IMR-90 (cell line): ENCODE measurements around the gene MLLT1. TPM values are rescaled to one million over a fixed set of nuclear protein-coding genes. Genes with fewer than 3 reads are reported as not detected.
"Not testable (repeated sequence)": the region's sequence is repeated elsewhere in the genome, so short reads cannot be mapped to it uniquely, and the experiment has no call there.

ENCODE experiments used
- ATAC-seq: fragments of 200-7000 bp; cut with Tn5 transposase; 2 replicates; pipeline ENCODE4 v1.9.1; 2020; ENCODE audit warnings: low read depth, mild to moderate bottlenecking, moderate library complexity
- BruUV-seq: library from RNA; stranded (reverse); fragments of 400-500 nt; replicated peaks from 2 replicates; lab custom pipeline; 2021; lab: Mats Ljungman, UMichigan
- CTCF ChIA-PET: fragments of 300-600 bp; formaldehyde crosslinking; extraction: SDS; loops from one replicate; lab custom pipeline; 2021; ENCODE audit warnings: antibody characterized with exemption; lab: Yijun Ruan, JAX
- POLR2A ChIA-PET: fragments of 300-600 bp; sonication (Branson Sonifier 250); formaldehyde crosslinking; loops from one replicate; lab custom pipeline; 2022; ENCODE audit warnings: antibody characterized with exemption; ENCODE audit not compliant: unreplicated experiment; lab: Charles Lee
- DNase-seq: peaks from one replicate; pipeline ENCODE4 v3.0.0; 2013
- H2AFZ ChIP-seq: replicated peaks from 2 replicates; pipeline ENCODE3; 2013; ENCODE audit warnings: low read length, mild to moderate bottlenecking; ENCODE audit not compliant: poor library complexity
- H2AK5ac ChIP-seq: 2 replicates; pipeline ENCODE4 v1.6.1; 2013; ENCODE audit warnings: low read depth, low read length, inconsistent platforms
- H2AK9ac ChIP-seq: replicated peaks from 2 replicates; pipeline ENCODE3; 2013; ENCODE audit warnings: mild to moderate bottlenecking, low read depth, low read length, moderate library complexity; ENCODE audit not compliant: poor library complexity
- H2BK120ac ChIP-seq: 2 replicates; pipeline ENCODE4 v1.6.1; 2013; ENCODE audit warnings: low read depth, low read length, inconsistent platforms
- H2BK15ac ChIP-seq: 3 replicates; pipeline ENCODE4 v1.6.1; 2013; ENCODE audit warnings: low read depth, low read length, inconsistent platforms
- H2BK20ac ChIP-seq: 2 replicates; pipeline ENCODE4 v1.6.1; 2013; ENCODE audit warnings: low read depth, mild to moderate bottlenecking, inconsistent platforms, low read length, moderate library complexity
- H2BK5ac ChIP-seq: 2 replicates; pipeline ENCODE4 v1.6.1; 2013; ENCODE audit warnings: mild to moderate bottlenecking, low read depth, low read length, inconsistent platforms; ENCODE audit not compliant: poor library complexity, severe bottlenecking
- H3K14ac ChIP-seq: replicated peaks from 2 replicates; pipeline ENCODE4 v1.6.1; 2013; ENCODE audit warnings: low read depth, low read length, inconsistent platforms
- H3K18ac ChIP-seq: 2 replicates; pipeline ENCODE4 v1.6.1; 2013; ENCODE audit warnings: low read depth, low read length, control low read depth
- H3K23ac ChIP-seq: 2 replicates; pipeline ENCODE4 v1.6.1; 2013; ENCODE audit warnings: low read depth, low read length, inconsistent platforms
- H3K27ac ChIP-seq: 2 replicates; pipeline ENCODE4 v1.5.1; 2013; ENCODE audit warnings: mild to moderate bottlenecking, control low read depth, low read length; ENCODE audit not compliant: insufficient read depth
- H3K27me3 ChIP-seq: 2 replicates; pipeline ENCODE4 v1.6.1; 2013; ENCODE audit warnings: low read length; ENCODE audit not compliant: control insufficient read depth, insufficient read depth
- H3K36me3 ChIP-seq: 2 replicates; pipeline ENCODE4 v1.6.1; 2013; ENCODE audit warnings: low read length, mixed read lengths; ENCODE audit not compliant: control insufficient read depth, insufficient read depth
- H3K4ac ChIP-seq: 2 replicates; pipeline ENCODE4 v1.6.1; 2013; ENCODE audit warnings: low read depth, low read length, inconsistent platforms
- H3K4me1 ChIP-seq: 2 replicates; pipeline ENCODE4 v1.6.1; 2013; ENCODE audit warnings: low read length, mixed read lengths; ENCODE audit not compliant: control insufficient read depth, insufficient read depth
- H3K4me2 ChIP-seq: 2 replicates; pipeline ENCODE4 v1.6.1; 2013; ENCODE audit warnings: low read depth, mild to moderate bottlenecking, control low read depth, low read length, moderate library complexity
- H3K4me3 ChIP-seq: 2 replicates; pipeline ENCODE4 v1.5.1; 2013; ENCODE audit warnings: low read depth, mild to moderate bottlenecking, control low read depth, low read length, moderate library complexity; ENCODE audit not compliant: insufficient read depth
- H3K56ac ChIP-seq: 2 replicates; pipeline ENCODE4 v1.6.1; 2013; ENCODE audit warnings: low read length, inconsistent platforms; ENCODE audit not compliant: insufficient read depth; ENCODE audit errors: extremely low read depth
- H3K79me1 ChIP-seq, 2 experiments: 2 replicates each; pipeline ENCODE4 v1.6.1; 2013; ENCODE audit warnings: low read length in 2 of 2, inconsistent platforms in 1 of 2, low read depth in 1 of 2
- H3K9ac ChIP-seq: 2 replicates; pipeline ENCODE4 v1.6.1; 2013; ENCODE audit warnings: low read depth, low read length, control low read depth
- H3K9me1 ChIP-seq: 2 replicates; pipeline ENCODE4 v1.6.1; 2013; ENCODE audit warnings: low read length, inconsistent platforms; ENCODE audit not compliant: insufficient read depth
- H3K9me3 ChIP-seq: 2 replicates; pipeline ENCODE4 v1.6.1; 2013; ENCODE audit warnings: low read length; ENCODE audit not compliant: control insufficient read depth, insufficient read depth
- H4K20me1 ChIP-seq: 2 replicates; pipeline ENCODE4 v1.6.1; 2013; ENCODE audit warnings: low read length, inconsistent platforms; ENCODE audit not compliant: insufficient read depth
- H4K5ac ChIP-seq: 2 replicates; pipeline ENCODE4 v1.6.1; 2013; ENCODE audit warnings: mild to moderate bottlenecking, low read depth, low read length, control low read depth
- H4K8ac ChIP-seq, 2 experiments: 2 replicates each; pipeline ENCODE4 v1.6.1; 2013; ENCODE audit warnings: low read depth in 2 of 2, low read length in 2 of 2, control low read depth in 1 of 2, inconsistent platforms in 1 of 2
- H4K91ac ChIP-seq: 2 replicates; pipeline ENCODE4 v1.6.1; 2013; ENCODE audit warnings: low read depth, low read length, inconsistent platforms; ENCODE audit not compliant: insufficient read depth
- WGBS, 2 experiments: methylation state at CpG; one replicate each; pipeline versions ENCODE4 v1.1.5 to v1.1.7; 2013; ENCODE audit warnings: missing lambda C conversion rate in 2 of 2; ENCODE audit not compliant: insufficient read length in 1 of 2; ENCODE audit errors: extremely low coverage in 2 of 2; 5-methylcytosine and 5-hydroxymethylcytosine counted together
- dilution Hi-C: fragments of 300-500 bp; cut with HindIII; formaldehyde crosslinking; loops from one replicate; pipeline ENCODE4 v1.14.3; 2018; ENCODE audit warnings: low sequenced_read_pairs; ENCODE audit not compliant: unreplicated experiment
- in situ Hi-C: fragments of 300-500 bp; cut with MboI; formaldehyde crosslinking; loops from 3 replicates; pipeline ENCODE4 v1.14.3; 2019; ENCODE audit warnings: low sequenced_read_pairs, inconsistent platforms, mixed read lengths
- intact Hi-C: fragments of 100-400 bp; cut with micrococcal nuclease; formaldehyde crosslinking; loops from 2 replicates; pipeline ENCODE4 v1.10.0; 2022
- polyA plus RNA-seq, 3 experiments: library from polyadenylated mRNA; depleted of rRNA; stranded (reverse); fragments of >200 nt; gene quantifications; 2 replicates each; pipeline ENCODE4 v1.2.3, GENCODE V29; 2012; ENCODE audit warnings: low replicate concordance in 1 of 3
- total RNA-seq: library from RNA; depleted of rRNA; stranded (reverse); fragments of >200 nt; gene quantifications from 2 replicates; pipeline ENCODE4 v1.2.3, GENCODE V29; 2012

The MLLT1 gene
- total and polyA plus RNA-seq, 2 of the 4 experiments (the other 2 are of a cell fraction) = 1.3 to 30.6 TPM

- no CpG with 5 or more reads among the region's 6 CpGs for WGBS, 2 experiments
- H2AK9ac ChIP-seq, H3K4me1 ChIP-seq, H2BK120ac ChIP-seq, H3K27me3 ChIP-seq, BruUV-seq, H2AFZ ChIP-seq, H2BK5ac ChIP-seq, H2AK5ac ChIP-seq, H3K23ac ChIP-seq, H3K4me3 ChIP-seq, H4K8ac ChIP-seq, H3K4me2 ChIP-seq, ATAC-seq, H4K91ac ChIP-seq, H3K56ac ChIP-seq, H3K9ac ChIP-seq, dilution Hi-C loops, CTCF ChIA-PET, H3K36me3 ChIP-seq, H3K18ac ChIP-seq, H3K27ac ChIP-seq, in situ Hi-C loops, H2BK20ac ChIP-seq, H4K5ac ChIP-seq, H2BK15ac ChIP-seq, DNase-seq, H3K14ac ChIP-seq, H3K4ac ChIP-seq, POLR2A ChIA-PET: not testable (repeated sequence)
- Histone ChIP-seq H4K20me1 (peaks cover 15% of the 10 kb centered on the region), H3K79me1 (peaks cover 2 to 19% of the 10 kb centered on the region in 2 experiments; a peak in 3 of 4 replicates), H3K9me3 (peaks cover 17% of the 10 kb centered on the region), H3K9me1 (peaks cover 11% of the 10 kb centered on the region)
- intact Hi-C loops = loop anchor here (5.0 kb wide), 1 partner anchor 65 kb away; no protein-coding TSS in a partner anchor
These were observed 2.6 kb upstream of the MLLT1 start for GRCh38 chr19:6282393-6282792.
